NCI-H2196 (cell line): Measurements from ENCODE around the gene C2CD2.

ENCODE experiments used
- DNase-seq: peaks from one replicate; lab custom pipeline; 2025; ENCODE audit not compliant: unreplicated experiment; lab: John Stamatoyannopoulos, UW

Gene C2CD2

GRCh38 chr21:41914965-41915364 is 38.9 kb downstream of the C2CD2 start:
- DNase-seq, result no peak

DNA sequence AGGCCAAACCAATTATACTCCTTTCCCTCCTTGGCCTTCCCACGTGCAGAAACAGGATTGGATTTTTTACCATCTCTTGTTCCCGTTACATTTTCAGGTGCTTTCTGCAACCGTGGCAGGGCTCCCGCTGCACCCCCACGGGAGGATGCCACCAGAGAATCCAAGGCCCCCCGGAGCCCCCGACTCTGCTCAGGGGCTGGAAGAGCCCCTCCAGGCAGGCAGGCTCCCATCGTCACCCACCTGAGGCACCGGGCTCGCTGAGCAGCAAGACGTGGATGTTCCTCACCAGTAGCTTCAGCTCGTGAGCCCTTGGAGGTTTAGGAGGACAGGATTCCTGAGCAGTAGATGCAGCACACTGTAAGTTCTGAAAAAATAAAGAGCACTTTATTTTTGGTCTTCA is 39.5 kb downstream of the C2CD2 start:
- no peak for DNase-seq

GRCh38 chr21:41913230-41913629 is 40.6 kb downstream of the C2CD2 start:
- no peak for DNase-seq

GRCh38 chr21:41908829-41909228 is 45.0 kb downstream of the C2CD2 start:
- no peak for DNase-seq

DNA sequence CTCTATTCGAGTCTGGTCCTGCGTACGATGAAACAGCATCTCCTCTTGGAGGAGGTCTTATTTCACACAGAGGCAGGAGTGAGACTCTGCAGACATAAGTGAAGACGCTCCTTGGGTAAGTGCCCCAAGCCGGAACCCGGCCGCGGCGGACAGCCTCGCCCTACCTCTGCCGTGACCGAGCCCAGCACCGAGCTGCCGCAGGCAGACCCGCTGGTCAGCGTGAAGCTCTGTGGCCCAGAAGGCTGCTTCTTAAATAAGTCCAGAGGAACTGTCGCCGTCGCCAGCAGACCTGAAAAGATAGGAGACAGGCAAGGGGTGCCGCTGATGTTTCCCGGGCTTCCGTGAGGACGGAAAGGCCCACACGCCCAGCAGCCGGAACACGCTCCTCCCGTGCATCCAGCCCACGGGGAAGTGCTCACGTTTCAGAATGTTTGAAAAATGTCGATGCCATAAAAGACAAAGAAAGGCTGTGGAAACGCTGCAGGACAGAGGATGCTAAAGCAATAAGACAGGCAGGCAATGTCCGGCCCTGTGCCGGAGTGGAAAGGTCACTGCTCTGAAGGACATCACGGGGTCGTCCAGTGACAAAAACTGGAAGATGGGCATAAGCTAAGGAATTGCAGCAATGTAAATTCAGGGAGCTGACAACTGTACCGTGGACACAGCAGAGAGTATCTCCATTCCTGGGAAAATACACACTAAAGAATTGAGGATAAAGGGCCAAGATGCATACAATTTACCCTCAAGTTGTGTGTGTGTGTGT is 46.1 kb downstream of the C2CD2 start:
- no peak for DNase-seq

GRCh38 chr21:41906770-41907169 is 47.0 kb downstream of the C2CD2 start:
- DNase-seq, result no peak

DNA sequence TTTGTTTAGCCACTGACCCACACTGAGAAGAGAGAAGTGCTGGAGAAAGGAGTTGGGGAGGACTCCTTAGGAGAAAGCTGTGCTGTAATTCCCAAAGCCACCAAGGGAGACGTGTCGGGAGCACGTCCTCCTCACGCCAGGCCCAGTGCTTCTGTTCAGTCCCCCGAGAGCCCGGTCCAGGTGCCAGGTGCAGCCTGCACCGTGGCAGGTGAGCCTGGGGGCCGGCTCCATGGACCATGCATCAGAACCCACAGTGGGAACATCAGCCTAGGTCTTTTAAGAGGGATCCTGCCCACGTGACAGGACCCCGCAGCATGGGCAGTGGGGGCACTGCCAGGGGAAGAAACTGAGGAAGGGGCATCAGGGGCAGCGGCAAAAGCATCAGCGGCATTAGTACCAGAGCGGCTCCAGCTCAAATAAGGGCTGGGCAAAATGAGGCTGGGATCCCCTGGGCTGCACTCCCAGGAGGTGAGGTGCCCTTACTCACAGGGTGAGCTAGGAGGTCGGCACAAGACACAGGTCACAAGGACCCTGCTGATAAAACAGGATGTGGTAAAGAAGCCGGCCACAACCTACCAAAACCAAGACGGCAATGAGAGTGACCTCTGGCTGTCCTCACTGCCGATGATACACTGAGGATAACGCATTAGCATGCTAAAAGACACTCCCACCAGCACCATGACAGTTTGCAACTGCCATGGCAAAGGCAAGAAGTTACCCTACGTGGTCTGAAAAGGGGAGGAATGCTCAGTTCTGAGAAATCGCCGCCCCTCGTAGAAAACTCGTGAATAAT is 50.1 kb downstream of the C2CD2 start:
- DNase-seq, result no peak

DNA sequence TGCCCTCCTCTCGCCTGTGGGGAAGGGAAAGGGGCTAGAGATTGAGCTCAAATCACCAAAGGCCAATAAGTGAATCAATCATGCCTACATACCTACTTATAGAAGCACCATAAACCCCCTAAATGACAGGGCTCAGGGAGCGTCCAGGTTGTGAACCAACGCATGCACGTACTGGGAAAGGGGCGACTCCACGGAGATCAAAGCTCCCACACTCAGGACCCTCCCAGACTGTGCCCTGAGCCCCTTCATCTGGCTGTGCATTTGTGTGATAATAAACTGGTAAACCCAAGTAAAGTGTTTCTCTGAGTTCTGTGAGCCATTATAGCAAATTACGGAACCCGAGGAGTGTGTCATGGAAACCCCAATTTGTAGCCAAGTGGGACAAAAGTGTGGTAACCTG is 50.9 kb downstream of the C2CD2 start:
- no peak for DNase-seq

DNA sequence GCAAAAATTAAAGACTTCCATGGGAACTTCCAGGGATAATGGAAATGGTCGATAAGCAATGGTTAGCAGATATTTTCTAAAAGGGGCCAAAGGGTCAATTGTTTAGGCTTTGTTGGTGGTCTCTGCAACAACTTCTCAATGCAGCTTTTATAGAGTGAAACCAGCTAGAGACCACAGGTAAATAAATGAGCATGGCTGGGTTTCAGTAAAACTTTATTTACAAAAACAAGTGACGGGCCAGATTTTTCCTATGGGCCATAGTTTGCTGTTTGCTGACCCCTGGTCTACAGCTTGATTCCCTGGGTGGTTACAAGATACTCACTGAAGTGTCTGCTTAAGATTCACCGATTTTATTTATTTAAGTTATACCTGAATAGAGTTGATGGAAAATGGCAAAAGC is 52.0 kb downstream of the C2CD2 start:
- DNase-seq, result no peak

DNA sequence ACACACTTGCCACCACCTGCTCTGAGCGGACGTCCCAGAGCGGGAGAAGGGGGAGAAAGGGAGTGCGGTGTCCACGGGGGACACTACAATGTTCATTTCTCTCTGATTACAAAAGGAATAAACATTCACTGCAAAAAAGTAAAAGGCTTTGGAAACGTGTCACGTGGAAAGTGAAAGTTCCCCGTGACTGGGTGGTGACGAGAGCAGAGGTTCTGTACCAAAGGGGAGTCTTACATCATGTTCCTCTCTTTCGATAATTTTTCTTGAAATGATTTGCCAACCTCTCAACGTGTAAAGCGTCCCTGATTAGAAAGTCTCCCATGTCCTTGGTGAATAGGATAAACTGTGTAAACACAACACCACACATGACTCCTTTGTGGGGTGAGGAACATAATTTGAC is 52.7 kb downstream of the C2CD2 start:
- no peak for DNase-seq

DNA sequence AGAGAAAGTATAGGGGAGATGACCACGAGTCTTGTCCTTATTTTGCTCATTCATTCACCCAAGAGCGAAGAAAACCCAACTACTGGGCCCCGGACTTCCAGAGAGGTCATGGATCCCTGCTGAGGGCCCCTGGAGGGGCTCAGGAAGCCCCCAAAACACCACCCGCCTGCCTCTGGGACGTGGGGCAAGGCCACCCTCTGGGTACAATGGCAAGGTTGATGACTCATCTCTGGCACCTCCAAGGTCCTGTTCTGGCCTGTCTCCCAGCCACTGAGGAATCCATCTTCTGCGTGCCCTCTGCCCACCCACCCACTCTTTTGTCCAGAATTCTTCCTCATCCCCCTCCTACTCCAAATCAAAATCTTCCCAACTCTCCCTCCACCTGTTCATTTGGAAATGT is 53.4 kb downstream of the C2CD2 start:
- DNase-seq, result no peak

GRCh38 chr21:41899426-41900202 is 54.2 kb downstream of the C2CD2 start:
- no peak for DNase-seq

GRCh38 chr21:41898998-41899397 is 54.8 kb downstream of the C2CD2 start:
- DNase-seq, result no peak

DNA sequence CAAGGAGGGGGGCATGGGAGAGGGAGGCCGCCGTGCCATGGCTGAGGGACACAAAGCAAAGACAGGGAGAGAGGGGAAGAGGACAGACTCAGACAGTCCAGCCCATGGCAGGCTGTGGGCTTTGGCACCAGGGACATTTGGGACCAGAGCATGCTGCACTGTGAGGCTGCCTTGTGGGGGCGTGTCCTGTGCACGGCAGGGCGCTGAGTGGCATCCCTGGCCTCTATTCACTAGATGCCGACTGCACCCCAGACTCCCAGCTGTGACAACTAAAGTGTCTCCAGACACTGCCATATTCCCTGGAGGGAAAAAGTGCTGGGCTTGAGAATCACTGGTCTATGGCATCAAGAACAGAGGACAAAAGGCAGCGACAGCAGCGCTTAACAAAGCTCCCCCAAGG is 56.1 kb downstream of the C2CD2 start:
- DNase-seq, result no peak

DNA sequence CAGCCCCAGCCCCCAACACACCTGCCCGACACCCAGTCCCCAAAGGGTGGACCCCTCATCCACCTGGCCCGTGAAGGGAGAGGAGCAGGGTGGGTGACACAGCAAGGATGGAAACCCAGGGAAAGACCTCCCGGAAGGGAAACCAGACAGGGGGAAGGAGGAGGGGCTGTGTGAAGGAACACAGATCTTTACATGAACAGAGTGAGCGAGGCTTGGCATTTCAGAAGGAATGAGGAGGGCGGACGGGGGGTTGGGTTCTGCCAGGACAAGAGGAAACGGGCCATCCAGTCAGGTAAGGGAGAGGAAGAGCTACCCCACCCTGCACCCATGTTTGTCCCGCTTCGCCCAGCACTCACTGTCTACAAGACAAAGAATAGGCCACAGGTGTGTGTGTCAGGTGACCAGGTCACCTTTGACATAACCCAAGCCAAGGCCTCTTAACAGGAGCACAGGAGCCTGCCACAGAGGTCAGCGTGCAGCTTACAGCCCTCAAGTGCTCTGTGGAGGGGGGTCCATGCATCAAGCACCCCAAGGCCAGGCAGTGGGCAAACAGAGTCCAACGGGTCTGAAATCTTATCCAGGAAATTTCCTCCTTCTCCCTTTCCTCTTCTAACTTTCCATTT is 56.7 kb downstream of the C2CD2 start:
- no peak for DNase-seq

GRCh38 chr21:41895643-41896493 is 58.0 kb downstream of the C2CD2 start:
- no peak for DNase-seq

- no peak for DNase-seq
Measured at GRCh38 chr21:41894922-41895557, 58.8 kb downstream of the C2CD2 start.

DNA sequence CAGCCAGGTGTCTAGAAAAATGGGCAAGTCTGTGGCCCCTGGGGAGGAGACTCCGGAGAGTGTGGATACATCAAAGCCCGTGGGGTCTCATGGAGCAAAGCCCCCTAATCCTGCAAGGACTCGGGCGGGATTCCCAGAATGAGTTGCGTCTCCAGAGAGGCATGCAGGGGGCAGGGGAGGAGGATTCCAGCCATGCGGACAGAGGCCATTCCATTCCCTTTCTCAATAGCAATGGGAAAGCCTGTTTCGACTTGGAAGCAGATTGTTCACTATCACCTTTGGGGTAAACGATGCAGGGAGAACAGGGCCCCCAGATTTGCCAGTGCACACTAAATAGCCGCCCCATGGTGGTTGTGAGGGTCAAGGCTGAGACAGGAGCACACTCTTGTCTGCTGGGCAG is 59.3 kb downstream of the C2CD2 start:
- no peak for DNase-seq

DNA sequence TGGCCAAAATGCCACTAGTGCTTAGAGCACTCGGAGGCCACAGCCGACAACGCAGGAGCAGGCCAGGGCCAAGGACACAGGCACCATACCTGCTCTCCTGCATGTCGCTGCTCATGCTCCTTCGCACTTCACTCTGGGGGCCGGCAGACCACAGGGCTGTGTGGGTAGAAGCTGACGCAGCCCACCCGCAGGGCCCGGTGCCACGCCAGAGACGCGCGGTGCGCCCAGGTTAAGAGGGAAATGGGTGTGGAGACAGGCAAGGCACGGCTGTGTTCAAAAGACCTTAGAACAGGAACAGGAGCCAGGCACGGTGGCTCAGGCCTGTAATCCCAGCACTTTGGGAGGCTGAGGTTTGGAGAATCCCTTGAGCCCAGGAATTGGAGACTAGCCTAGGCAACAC is 61.1 kb downstream of the C2CD2 start:
- DNase-seq, result no peak

DNA sequence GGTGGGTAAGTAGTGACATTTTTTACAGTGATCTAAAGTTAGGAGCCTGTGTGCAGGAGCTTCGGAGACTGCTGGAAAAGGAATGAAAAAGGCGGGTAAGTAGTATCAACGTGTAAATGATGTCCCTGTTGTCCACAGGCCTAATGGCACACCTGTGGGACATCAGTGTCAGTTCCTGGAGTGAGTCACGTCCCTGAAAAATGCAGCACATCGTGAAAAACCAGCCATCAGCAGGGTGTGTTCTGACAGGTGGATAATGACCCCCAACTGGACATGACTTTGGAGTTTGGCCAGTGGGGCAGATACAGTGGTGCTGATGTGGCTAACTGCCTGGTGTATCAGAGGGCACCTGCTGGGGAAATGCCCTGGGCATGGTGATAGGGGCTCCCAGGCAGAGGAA is 62.7 kb downstream of the C2CD2 start:
- no peak for DNase-seq
